ENCODE results near the gene SPRY1. TPM values are rescaled to one million over a fixed set of nuclear protein-coding genes. Genes with fewer than 3 reads are reported as not detected.
A peak's percentile ranks its signal among the peaks of the same experiment; 100 is the strongest.

The SPRY1 gene
- total and polyA plus RNA-seq, 4 donors = 23.6 to 29.2 (median 27.5) TPM

DNA sequence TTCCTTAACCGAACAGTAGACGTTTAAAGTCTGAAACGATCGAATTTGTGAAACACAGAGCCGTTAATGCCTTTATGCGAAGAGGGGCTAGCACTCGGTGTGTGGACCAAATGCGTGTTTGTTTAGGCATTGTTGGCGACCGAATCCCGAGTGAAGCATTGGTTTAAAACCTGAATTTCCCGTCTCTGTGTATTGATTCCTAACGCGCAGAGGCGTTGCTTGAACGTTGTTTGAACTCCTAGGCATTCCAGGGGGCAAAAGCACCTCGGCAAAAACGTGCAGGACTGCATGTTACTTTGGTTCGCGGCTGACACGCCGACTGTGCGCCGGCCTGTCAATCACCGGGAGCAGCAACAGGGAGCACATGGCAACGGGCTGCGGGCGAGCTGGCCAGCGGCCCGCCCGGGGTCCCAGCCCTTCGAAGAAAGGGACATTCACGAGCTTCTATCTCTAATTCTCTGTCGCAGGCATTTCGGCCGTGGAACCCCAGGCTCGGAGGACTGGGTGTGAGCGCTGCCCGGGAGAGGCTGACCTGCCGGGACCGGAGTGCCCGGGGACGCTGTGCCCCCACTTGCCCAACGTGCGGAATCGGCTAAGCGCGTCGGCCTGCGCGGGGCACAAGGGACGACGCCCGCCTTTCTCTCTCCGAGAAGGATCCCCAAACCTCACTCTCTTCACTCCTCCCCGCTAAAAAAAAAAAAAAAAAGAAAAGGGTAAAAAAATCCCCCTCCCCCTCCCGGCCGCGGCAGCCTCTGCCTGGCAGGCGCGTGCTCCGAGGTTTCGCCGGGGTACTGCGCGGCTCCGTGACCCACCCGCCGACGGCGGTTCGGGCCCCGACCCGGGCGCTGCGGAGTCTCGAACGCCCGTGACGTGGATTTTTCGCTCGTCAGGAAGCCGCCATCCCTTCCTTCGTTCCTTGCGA lies 810 bp downstream of the SPRY1 start:
- H3K36me3 ChIP-seq (ENCODE audit: control insufficient read depth, insufficient read depth, low read length) = peaks cover 5% of the 10 kb centered on the region
- peak overlapping the region; percentile 90 for H3K4me3 ChIP-seq (ENCODE audit: low read depth, low read length)
- 0% methylated on average over 81 of the region's 85 CpGs for WGBS (ENCODE audit: insufficient coverage)
- DNase-seq (ENCODE audit: low read depth in 4 of 6, low spot score in 6 of 6) = peak in 5 of 6 donors; percentile 43 to 86 (median 66)
- H3K27ac ChIP-seq (ENCODE audit: low read depth, low read length) = peak overlapping the region; percentile 93
- H3K4me1 ChIP-seq (ENCODE audit: control insufficient read depth, insufficient read depth, low read length) = peaks cover 16% of the 10 kb centered on the region
- H3K27me3 ChIP-seq (ENCODE audit: control insufficient read depth, insufficient read depth, low read length) = peaks cover 2% of the 10 kb centered on the region
- H3K9me3 ChIP-seq (ENCODE audit: control insufficient read depth, insufficient read depth, low read length) = no peaks in the 10 kb centered on the region

DNA sequence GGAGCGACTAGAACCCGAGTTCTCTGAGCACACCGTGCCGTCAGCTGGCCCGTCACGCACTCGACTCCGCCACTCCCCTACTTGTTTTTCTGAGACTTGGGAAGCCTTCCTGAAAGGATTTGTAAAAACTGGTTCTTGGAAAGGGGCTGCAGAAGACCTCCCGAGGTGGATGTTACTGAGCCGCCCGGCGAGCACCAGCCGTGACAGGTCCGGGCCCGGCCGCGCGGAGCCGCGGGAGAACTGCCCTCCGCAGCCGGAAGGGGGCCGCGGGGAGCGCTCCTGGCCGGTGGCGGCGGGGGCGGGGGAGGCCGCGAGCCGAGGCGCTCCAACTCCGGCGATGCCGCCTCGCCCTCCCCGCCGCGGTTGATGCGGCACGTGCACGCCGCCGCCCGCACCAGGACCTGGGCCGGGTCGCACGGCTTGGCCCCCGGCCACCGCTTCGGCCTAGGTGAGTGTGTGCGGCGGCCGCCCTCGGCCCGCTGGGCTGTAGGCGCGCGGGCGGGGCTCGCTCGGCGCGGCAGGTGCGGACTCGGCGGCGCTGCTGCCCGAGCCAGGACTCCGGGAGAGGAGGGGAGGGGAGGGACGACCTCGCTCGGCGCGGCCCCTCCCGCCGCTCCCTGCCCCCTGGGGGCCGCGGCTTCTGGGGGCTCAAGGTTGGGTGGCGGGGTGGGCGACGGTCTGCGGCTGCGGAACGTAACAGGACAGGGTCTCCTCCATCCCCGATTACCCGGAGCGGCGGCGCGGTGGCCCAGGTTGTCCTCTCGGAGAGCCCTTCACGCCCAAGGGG lies 1.7 kb downstream of the SPRY1 start:
- Histone ChIP-seq H3K27ac (ENCODE audit: low read depth, low read length) (peak overlapping the region; percentile 93), H3K4me3 (ENCODE audit: low read depth, low read length) (peak overlapping the region; percentile 90), H3K27me3 (ENCODE audit: control insufficient read depth, insufficient read depth, low read length) (peaks cover 2% of the 10 kb centered on the region), H3K36me3 (ENCODE audit: control insufficient read depth, insufficient read depth, low read length) (peaks cover 5% of the 10 kb centered on the region), H3K9me3 (ENCODE audit: control insufficient read depth, insufficient read depth, low read length) (no peaks in the 10 kb centered on the region), H3K4me1 (ENCODE audit: control insufficient read depth, insufficient read depth, low read length) (peaks cover 16% of the 10 kb centered on the region)
- under 1% methylated on average over 89 of the region's 94 CpGs for WGBS (ENCODE audit: insufficient coverage)
- DNase-seq (ENCODE audit: low read depth in 4 of 6, low spot score in 6 of 6) = peak in 4 of 6 donors; percentile 44 to 84 (median 64)

DNA sequence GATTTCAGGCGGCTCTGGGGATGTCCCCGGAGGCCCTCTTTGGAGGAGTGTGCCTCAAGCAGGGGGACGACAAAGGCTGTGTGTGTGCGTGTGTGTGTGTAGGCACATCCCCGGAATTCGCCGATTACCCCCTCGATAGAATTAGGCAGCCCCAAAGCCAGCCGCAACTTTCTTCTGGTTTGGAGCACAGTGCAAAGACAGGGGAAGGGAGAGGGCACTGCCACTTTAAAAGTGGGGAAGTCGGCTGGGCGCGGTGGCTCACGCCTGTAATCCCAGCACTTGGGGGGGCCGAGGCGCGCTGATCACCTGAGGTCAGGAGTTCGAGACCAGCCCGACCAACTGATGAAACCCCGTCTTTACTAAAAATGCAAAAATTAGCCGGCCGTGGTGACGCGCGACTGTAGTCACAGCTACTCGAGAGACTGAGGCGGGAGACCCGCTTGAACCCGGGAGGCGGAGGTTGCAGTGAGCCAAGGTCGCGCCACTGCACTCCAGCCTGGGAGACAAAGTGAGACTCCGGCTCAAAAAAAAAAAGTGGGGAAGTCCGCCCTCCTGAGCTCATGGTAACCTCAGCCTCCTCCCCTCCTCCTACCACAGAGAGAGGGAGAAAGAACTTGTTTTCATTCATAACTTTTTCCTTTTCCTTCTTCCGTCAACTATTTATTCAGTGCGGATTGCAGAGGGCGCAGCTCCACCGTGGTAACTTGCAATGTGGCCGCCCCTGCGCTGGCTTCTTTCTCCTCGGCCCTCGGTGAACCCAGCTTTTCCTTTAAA lies 2.4 kb downstream of the SPRY1 start:
- under 1% methylated on average over 38 of the region's 41 CpGs for WGBS (ENCODE audit: insufficient coverage)
- Histone ChIP-seq H3K4me3 (ENCODE audit: low read depth, low read length) (peak overlapping the region; percentile 82), H3K36me3 (ENCODE audit: control insufficient read depth, insufficient read depth, low read length) (peaks cover 5% of the 10 kb centered on the region), H3K4me1 (ENCODE audit: control insufficient read depth, insufficient read depth, low read length) (peaks cover 16% of the 10 kb centered on the region), H3K9me3 (ENCODE audit: control insufficient read depth, insufficient read depth, low read length) (no peaks in the 10 kb centered on the region), H3K27ac (ENCODE audit: low read depth, low read length) (peak overlapping the region; percentile 93), H3K27me3 (ENCODE audit: control insufficient read depth, insufficient read depth, low read length) (peaks cover 2% of the 10 kb centered on the region)
- peak in 4 of 6 donors; percentile 56 to 85 (median 74) for DNase-seq (ENCODE audit: low read depth in 4 of 6, low spot score in 6 of 6)

DNA sequence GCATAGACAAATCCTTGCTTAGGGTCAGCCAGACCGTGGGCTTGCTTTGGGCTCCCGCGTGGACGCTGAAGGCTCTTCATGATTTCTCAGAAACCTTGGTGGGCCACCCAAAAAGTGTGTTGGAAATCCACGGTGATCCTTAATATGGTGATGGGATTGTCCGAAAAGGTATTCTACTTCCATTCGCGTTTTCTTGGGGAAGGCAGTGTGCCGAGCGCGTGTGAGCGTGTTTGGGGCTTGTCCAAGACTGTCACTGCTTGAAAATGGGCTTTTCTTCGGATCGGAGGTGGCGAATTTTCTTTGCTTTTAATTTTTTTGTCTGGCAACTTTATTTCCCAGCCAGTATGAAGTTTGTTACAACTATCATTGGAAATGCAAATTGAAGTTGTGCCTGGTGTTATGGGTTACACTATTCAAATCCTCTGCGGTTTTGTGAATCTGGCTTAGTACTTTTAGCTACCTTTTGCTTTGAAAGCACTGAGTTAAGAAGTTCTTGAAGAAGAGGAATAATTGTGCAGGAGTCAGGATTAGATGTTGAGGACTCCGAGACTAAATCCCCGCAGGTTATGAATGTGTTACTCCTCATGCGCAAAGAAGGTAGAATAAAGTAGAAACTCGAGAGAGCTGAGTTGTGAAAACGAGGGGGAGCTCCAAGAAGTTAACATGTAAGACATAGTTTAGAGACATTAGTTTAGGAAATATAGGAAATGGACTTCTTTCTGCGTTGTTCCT lies 3.2 kb downstream of the SPRY1 start:
- Histone ChIP-seq H3K4me3 (ENCODE audit: low read depth, low read length) (peak overlapping the region; percentile 82), H3K27me3 (ENCODE audit: control insufficient read depth, insufficient read depth, low read length) (peaks cover 2% of the 10 kb centered on the region), H3K4me1 (ENCODE audit: control insufficient read depth, insufficient read depth, low read length) (peaks cover 16% of the 10 kb centered on the region), H3K27ac (ENCODE audit: low read depth, low read length) (peak overlapping the region; percentile 93), H3K36me3 (ENCODE audit: control insufficient read depth, insufficient read depth, low read length) (peaks cover 5% of the 10 kb centered on the region), H3K9me3 (ENCODE audit: control insufficient read depth, insufficient read depth, low read length) (no peaks in the 10 kb centered on the region)
- whole genome bisulfite sequencing (ENCODE audit: insufficient coverage) = 2% methylated on average over 21 of the region's 22 CpGs
- DNase-seq (ENCODE audit: low read depth in 4 of 6, low spot score in 6 of 6) = peak in 2 of 6 donors; percentile 64 to 68

DNA sequence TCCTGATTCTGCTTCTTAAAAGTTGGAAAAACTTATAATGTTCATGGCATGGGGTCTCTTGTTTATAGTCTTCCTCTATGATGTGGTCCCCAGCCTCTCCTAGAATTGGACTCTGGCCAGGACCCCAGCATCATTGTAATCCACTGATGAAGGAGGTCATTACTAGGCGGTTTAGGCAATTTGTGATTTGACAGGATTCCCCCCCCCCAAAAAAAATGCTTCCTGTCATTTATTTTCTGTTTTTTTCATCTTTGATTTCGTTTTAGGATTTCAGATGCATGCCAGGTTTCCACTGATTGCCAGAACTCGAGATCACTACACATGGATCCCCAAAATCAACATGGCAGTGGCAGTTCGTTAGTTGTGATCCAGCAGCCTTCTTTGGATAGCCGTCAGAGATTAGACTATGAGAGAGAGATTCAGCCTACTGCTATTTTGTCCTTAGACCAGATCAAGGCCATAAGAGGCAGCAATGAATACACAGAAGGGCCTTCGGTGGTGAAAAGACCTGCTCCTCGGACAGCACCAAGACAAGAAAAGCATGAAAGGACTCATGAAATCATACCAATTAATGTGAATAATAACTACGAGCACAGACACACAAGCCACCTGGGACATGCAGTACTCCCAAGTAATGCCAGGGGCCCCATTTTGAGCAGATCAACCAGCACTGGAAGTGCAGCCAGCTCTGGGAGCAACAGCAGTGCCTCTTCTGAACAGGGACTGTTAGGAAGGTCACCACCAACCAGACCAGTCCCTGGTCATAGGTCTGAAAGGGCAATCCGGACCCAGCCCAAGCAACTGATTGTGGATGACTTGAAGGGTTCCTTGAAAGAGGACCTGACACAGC lies 4.9 kb downstream of the SPRY1 start:
- WGBS (ENCODE audit: insufficient coverage) = 55% methylated on average over 5 of the region's 9 CpGs
- peaks cover 16% of the 10 kb centered on the region for H3K4me1 ChIP-seq (ENCODE audit: control insufficient read depth, insufficient read depth, low read length)
- DNase-seq (ENCODE audit: low read depth in 4 of 6, low spot score in 6 of 6) = no peak
- H3K4me3 ChIP-seq (ENCODE audit: low read depth, low read length) = peak overlapping the region; percentile 26
- H3K27me3 ChIP-seq (ENCODE audit: control insufficient read depth, insufficient read depth, low read length) = peaks cover 2% of the 10 kb centered on the region
- H3K36me3 ChIP-seq (ENCODE audit: control insufficient read depth, insufficient read depth, low read length) = peaks cover 5% of the 10 kb centered on the region
- peak overlapping the region; percentile 54 for H3K27ac ChIP-seq (ENCODE audit: low read depth, low read length)
- no peaks in the 10 kb centered on the region for H3K9me3 ChIP-seq (ENCODE audit: control insufficient read depth, insufficient read depth, low read length)

DNA sequence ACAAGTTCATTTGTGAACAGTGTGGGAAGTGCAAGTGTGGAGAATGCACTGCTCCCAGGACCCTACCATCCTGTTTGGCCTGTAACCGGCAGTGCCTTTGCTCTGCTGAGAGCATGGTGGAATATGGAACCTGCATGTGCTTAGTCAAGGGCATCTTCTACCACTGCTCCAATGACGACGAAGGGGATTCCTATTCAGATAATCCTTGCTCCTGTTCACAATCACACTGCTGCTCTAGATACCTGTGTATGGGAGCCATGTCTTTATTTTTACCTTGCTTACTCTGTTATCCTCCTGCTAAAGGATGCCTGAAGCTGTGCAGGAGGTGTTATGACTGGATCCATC lies 5.5 kb downstream of the SPRY1 start:
- WGBS (ENCODE audit: insufficient coverage) = 67% methylated on average over 1 of the region's 3 CpGs
- DNase-seq (ENCODE audit: low read depth in 4 of 6, low spot score in 6 of 6) = no peak
- Histone ChIP-seq H3K4me1 (ENCODE audit: control insufficient read depth, insufficient read depth, low read length) (peaks cover 16% of the 10 kb centered on the region), H3K9me3 (ENCODE audit: control insufficient read depth, insufficient read depth, low read length) (no peaks in the 10 kb centered on the region), H3K27me3 (ENCODE audit: control insufficient read depth, insufficient read depth, low read length) (peaks cover 2% of the 10 kb centered on the region), H3K27ac (ENCODE audit: low read depth, low read length) (no peak overlapping the region), H3K4me3 (ENCODE audit: low read depth, low read length) (no peak overlapping the region), H3K36me3 (ENCODE audit: control insufficient read depth, insufficient read depth, low read length) (peaks cover 5% of the 10 kb centered on the region)

DNA sequence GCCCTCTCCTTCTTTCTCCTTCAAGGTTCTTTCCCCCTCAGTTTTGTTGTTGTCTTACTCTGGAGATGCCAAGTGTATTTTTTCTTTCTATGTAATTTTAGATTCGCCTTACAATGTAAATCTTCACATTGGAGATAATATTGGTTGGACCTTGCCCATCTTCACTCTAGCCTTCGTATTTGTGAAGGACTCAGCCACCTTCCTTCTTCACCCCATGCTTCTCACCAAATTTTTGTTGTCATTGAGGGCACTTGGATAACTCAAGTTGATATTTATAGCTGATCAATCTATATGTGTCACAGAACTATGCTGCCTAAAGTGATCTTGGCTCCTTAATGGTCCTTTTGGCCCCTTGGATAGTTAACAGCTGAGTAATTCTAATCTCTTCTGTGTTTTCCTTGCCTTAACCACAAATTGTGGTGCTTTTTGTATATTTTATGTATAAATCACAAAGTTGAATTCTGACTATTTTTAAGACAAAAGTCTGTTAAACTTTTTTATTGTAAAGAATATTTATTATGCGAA lies 6.5 kb downstream of the SPRY1 start:
- Histone ChIP-seq H3K9me3 (ENCODE audit: control insufficient read depth, insufficient read depth, low read length) (no peaks in the 10 kb centered on the region), H3K27me3 (ENCODE audit: control insufficient read depth, insufficient read depth, low read length) (peaks cover 2% of the 10 kb centered on the region), H3K4me3 (ENCODE audit: low read depth, low read length) (no peak overlapping the region), H3K4me1 (ENCODE audit: control insufficient read depth, insufficient read depth, low read length) (peaks cover 11% of the 10 kb centered on the region), H3K36me3 (ENCODE audit: control insufficient read depth, insufficient read depth, low read length) (peaks cover 5% of the 10 kb centered on the region), H3K27ac (ENCODE audit: low read depth, low read length) (no peak overlapping the region)
- no peak for DNase-seq (ENCODE audit: low read depth in 4 of 6, low spot score in 6 of 6)
- no CpG with 5 or more reads among the region's 3 CpGs for WGBS (ENCODE audit: insufficient coverage)

DNA sequence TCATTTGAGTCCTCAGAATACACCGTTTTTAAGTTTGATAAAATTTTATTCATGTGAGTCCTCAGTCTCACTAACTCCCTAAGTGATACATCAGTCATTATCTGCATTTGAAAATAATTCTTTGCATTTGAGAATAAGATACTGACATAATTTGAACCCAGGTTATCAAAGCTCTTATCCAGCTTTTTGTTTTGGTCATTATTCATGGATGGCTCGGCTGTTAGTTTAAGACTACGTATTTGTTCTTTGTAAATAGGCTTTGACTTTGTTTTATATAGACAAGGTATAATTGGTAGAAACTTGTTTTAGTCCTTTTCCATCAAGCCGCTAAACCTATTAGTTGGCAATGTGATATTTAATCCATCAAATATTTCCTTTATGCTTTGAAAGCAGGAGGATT lies 7.9 kb downstream of the SPRY1 start:
- Histone ChIP-seq H3K27ac (ENCODE audit: low read depth, low read length) (no peak overlapping the region), H3K9me3 (ENCODE audit: control insufficient read depth, insufficient read depth, low read length) (no peaks in the 10 kb centered on the region), H3K27me3 (ENCODE audit: control insufficient read depth, insufficient read depth, low read length) (peaks cover under 1% of the 10 kb centered on the region), H3K4me1 (ENCODE audit: control insufficient read depth, insufficient read depth, low read length) (peaks cover 7% of the 10 kb centered on the region), H3K36me3 (ENCODE audit: control insufficient read depth, insufficient read depth, low read length) (peaks cover 5% of the 10 kb centered on the region), H3K4me3 (ENCODE audit: low read depth, low read length) (no peak overlapping the region)
- WGBS (ENCODE audit: insufficient coverage) = no CpG with 5 or more reads among the region's 4 CpGs
- DNase-seq (ENCODE audit: low read depth in 4 of 6, low spot score in 6 of 6) = no peak
